Stomach (tissue), 9 donors: Measurements from ENCODE around the gene NFIC. TPM values are rescaled to one million over a fixed set of nuclear protein-coding genes. Genes with fewer than 3 reads are reported as not detected.

Experiments
- DNase-seq, 2 donors: peaks; one replicate each; pipeline versions ENCODE4 v3.0.0 to v3.0.0-alpha.2; 2013 to 2019
- H3K27ac ChIP-seq, 5 donors: fragments of 200-600 bp in 4 of 5; sonication (generic) in 4 of 5; one replicate each; pipeline ENCODE4 v1.5.1; 2013 to 2019; ENCODE audit warnings: mild to moderate bottlenecking in 1 of 5, moderate library complexity in 1 of 5
- H3K27me3 ChIP-seq, 3 donors: fragments of 200-600 bp; sonication (generic); one replicate each; pipeline ENCODE4 v1.5.1; 2017 to 2019; ENCODE audit warnings: mixed run types in 1 of 3
- H3K36me3 ChIP-seq, 4 donors: fragments of 200-600 bp; sonication (generic); 1 replicate in 3 of 4; 2 replicates in 1 of 4; pipeline ENCODE4 v1.5.1; 2016 to 2019
- H3K4me1 ChIP-seq, 4 donors: fragments of 200-600 bp; sonication (generic); one replicate each; pipeline ENCODE4 v1.5.1; 2016 to 2019
- H3K4me3 ChIP-seq, 4 donors: fragments of 200-600 bp; sonication (generic) in 3 of 4; one replicate each; pipeline ENCODE4 v1.5.1; 2016 to 2019; ENCODE audit warnings: mild to moderate bottlenecking in 1 of 4
- H3K9me3 ChIP-seq, 4 donors: fragments of 200-600 bp; sonication (generic); one replicate each; pipeline ENCODE4 v1.5.1; 2016 to 2019
- CTCF ChIP-seq, 7 experiments: fragments of 450-650 bp in 4 of 7; fragments of 200-600 bp in 3 of 7; sonication (generic) in 3 of 7; IDR thresholded peaks; one replicate each; pipeline ENCODE4 v1.5.1; 2016 to 2019; ENCODE audit warnings: antibody characterized with exemption in 7 of 7, control low read depth in 2 of 7, mild to moderate bottlenecking in 1 of 7
- EP300 ChIP-seq: sonication (generic); formaldehyde crosslinking; IDR thresholded peaks from one replicate; pipeline ENCODE4 v1.6.1; 2017; ENCODE audit warnings: antibody characterized with exemption
- POLR2A ChIP-seq, 4 donors: fragments of 450-650 bp; IDR thresholded peaks; one replicate each; pipeline ENCODE4 v1.6.1; 2016; ENCODE audit warnings: antibody characterized with exemption in 4 of 4, control low read depth in 2 of 4, mild to moderate bottlenecking in 1 of 4, moderate library complexity in 1 of 4
- POLR2AphosphoS5 ChIP-seq, 3 donors: sonication (generic); formaldehyde crosslinking; IDR thresholded peaks; one replicate each; pipeline ENCODE4 v1.6.1; 2016; ENCODE audit warnings: antibody characterized with exemption in 3 of 3
- WGBS, 5 donors: extraction: QIAGEN DNeasy Blood & Tissue Kit in 3 of 5; methylation state at CpG; one replicate each; pipeline versions ENCODE4 v1.1.5 to v1.1.7; 2013 to 2018; 5-methylcytosine and 5-hydroxymethylcytosine counted together
- intact Hi-C: fragments of 100-400 bp; cut with DNase I; formaldehyde crosslinking; loops from one replicate; pipeline ENCODE4 v1.15.1; 2023; ENCODE audit warnings: low total_unique reads
- polyA plus RNA-seq, 3 donors: library from polyadenylated mRNA; stranded (reverse); fragments of 200-250 nt; gene quantifications; one replicate each; pipeline ENCODE4 v1.2.3, GENCODE V29; 2013
- total RNA-seq, 5 donors: library from RNA; depleted of rRNA; stranded (reverse); fragments of >200 nt; gene quantifications; one replicate each; pipeline versions ENCODE4 v1.1.0 to v1.2.3, GENCODE V29; 2014 to 2016
- donor health status: healthy with polysubstance abuse.
- donor health status: Bipolar disorder and iron deficiency.
- donor health status: healthy.

NFIC gene
- total and polyA plus RNA-seq, 8 donors, result 16.7 to 251 (median 47.8) TPM

DNA sequence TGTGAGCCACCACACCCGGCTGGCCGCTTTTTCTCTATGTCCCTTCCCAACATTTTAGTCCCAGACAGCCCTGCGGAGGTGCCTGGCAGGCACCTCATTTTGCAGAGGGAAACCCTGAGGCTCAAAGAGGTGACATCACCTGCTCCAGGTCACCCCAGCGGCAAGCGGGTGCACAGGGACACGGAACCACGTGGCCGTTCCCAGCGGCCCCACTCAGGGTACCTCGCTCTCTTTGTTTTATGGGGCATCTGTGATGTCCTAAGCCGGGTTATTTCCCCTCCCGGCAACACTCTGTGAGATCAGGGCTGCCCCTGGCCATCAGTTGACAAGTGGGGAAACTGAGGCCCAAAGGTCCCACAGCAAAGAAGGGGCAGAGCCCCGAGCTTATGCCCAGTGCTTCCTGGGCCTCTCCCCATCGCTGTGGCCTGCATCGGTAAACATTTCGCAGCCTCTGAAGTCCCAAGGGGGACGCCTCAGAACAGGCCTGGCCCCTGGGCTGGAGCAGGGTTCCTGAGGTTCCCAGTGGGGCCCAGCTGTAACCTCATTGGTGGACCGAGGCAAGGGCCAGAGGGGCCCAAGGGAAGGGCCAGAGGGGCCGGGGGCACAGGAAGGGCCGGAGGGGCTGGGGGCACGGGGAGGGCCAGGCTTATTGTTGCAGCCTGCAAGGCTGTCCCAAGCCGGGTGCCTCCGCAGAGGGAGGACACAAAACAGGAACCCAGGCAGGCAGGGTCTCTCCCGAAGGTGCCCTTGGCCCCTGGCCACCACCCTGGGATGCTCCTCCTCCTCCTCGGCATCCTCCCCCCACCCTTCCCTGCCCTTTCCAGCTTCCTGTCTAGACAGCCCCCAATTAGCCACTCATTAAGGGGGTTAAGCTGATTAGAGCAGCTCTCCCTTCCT is 75.0 kb downstream of the NFIC start:
- TF ChIP-seq POLR2AphosphoS5 (IDR thresholded peaks at IDR 0.05) (no peak), POLR2A (IDR thresholded peaks at IDR 0.05) (no peak), EP300 (no peak), CTCF (IDR thresholded peaks at IDR 0.05) (no peak)
- peak overlapping the region; percentile 3 to 71 (median 53) for H3K27ac ChIP-seq
- H3K4me1 ChIP-seq, result peaks cover 19 to 61% (median 30%) of the 10 kb centered on the region in 4 donors
- peaks cover 57 to 97% (median 89%) of the 10 kb centered on the region in 4 donors for H3K36me3 ChIP-seq
- peak in 1 of 2 donors; percentile 56 for DNase-seq
- no peaks in the 10 kb centered on the region for H3K9me3 ChIP-seq
- intact Hi-C loops, result no loop called here
- H3K4me3 ChIP-seq, result no peak overlapping the region
- H3K27me3 ChIP-seq, result no peaks in the 10 kb centered on the region
- 79 to 88% (median 83%) methylated on average over 19 to 25 of the region's 25 CpGs for WGBS, 5 donors

DNA sequence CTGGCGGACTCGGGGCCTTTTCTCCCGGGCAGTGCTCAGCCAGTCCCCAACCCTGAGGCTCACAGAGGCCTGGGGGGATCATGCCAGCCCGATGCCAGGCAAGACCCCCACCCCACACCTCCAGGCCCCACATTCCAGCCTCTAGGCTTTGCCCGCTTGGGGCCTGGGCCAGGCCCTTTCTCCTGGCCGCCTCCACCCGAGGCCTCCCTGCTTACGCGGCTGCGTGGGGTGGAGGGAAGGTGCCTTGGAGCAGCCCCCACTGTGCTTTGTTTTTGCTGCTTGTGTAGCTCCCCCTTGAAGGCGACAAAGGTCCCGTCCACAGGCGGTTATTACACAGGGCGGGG is 75.6 kb downstream of the NFIC start:
- intact Hi-C loops, result no loop called here
- no peak for DNase-seq
- no peaks in the 10 kb centered on the region for H3K27me3 ChIP-seq
- WGBS, 5 donors, result 75 to 87% (median 81%) methylated on average over 14 of the region's 14 CpGs
- H3K4me1 ChIP-seq, result peaks cover 19 to 61% (median 30%) of the 10 kb centered on the region in 4 donors
- H3K27ac ChIP-seq, result peak overlapping the region in 4 of 5 donors; percentile 20 to 71 (median 60)
- TF ChIP-seq CTCF (IDR thresholded peaks at IDR 0.05) (no peak), POLR2AphosphoS5 (IDR thresholded peaks at IDR 0.05) (no peak), EP300 (no peak), POLR2A (IDR thresholded peaks at IDR 0.05) (no peak)
- no peak overlapping the region for H3K4me3 ChIP-seq
- H3K9me3 ChIP-seq, result no peaks in the 10 kb centered on the region
- peaks cover 57 to 97% (median 89%) of the 10 kb centered on the region in 4 donors for H3K36me3 ChIP-seq

DNA sequence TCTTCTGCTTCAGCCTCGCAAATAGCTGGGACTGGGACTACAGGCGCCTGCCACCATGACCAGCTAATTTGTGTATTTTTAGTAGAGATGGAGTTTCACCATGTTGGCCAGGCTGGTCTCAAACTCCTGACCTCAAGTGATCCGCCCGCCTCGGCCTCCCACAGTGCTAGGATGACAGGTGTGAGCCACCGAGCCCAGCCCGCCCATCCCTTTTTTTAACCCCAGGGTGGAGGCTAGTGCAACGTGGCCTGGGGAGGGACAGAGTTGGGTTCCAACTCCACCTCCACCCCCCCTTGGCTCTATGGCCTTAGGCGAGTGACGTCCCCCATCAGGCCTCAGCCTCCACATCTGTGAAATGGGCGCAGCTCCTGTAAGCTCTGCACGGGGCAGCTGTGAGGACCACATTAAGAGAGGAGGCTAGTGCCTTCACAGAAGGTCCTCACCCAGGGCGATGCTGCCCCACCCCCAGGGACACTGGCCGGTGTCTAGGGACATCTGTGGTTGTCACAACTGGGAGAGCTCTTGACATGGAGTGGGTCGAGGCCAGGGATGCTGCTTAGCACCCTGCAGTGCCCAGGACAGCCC is 76.2 kb downstream of the NFIC start:
- H3K27ac ChIP-seq, result peak overlapping the region in 1 of 5 donors; percentile 71

More for the DNA sequence above, 76.2 kb downstream of the NFIC start:
- WGBS, 5 donors, result 84 to 94% (median 89%) methylated on average over 13 to 15 of the region's 15 CpGs
- TF ChIP-seq EP300, result no peak
- no peak for TF ChIP-seq POLR2A (IDR thresholded peaks at IDR 0.05)
- TF ChIP-seq CTCF (IDR thresholded peaks at IDR 0.05), result no peak
- TF ChIP-seq POLR2AphosphoS5 (IDR thresholded peaks at IDR 0.05), result no peak
- Histone ChIP-seq H3K9me3 (no peaks in the 10 kb centered on the region), H3K4me3 (no peak overlapping the region), H3K36me3 (peaks cover 55 to 97% (median 89%) of the 10 kb centered on the region in 4 donors), H3K4me1 (peaks cover 19 to 61% (median 30%) of the 10 kb centered on the region in 4 donors), H3K27me3 (no peaks in the 10 kb centered on the region)
- intact Hi-C loops, result no loop called here
- no peak for DNase-seq
